Measurements from ENCODE around the gene BLOC1S1.

The BLOC1S1 gene

GRCh38 chr12:55679691-55680090, 36.2 kb upstream of the BLOC1S1 start:
- no peak for DNase-seq (ENCODE audit: low read depth)
- H3K4me3 ChIP-seq (ENCODE audit: low read depth, low read length), result no peak overlapping the region
- TF ChIP-seq CTCF (conservative IDR thresholded peaks at IDR 0.05; ENCODE audit: low read depth, low read length), result no peak

GRCh38 chr12:55681142-55682077, 34.4 kb upstream of the BLOC1S1 start:
- peak; percentile 47 for TF ChIP-seq CTCF (conservative IDR thresholded peaks at IDR 0.05; ENCODE audit: low read depth, low read length)
- no peak overlapping the region for H3K4me3 ChIP-seq (ENCODE audit: low read depth, low read length)
- peak; percentile 42 for DNase-seq (ENCODE audit: low read depth)

- TF ChIP-seq CTCF (conservative IDR thresholded peaks at IDR 0.05; ENCODE audit: low read depth, low read length), result no peak
- no peak overlapping the region for H3K4me3 ChIP-seq (ENCODE audit: low read depth, low read length)
- no peak for DNase-seq (ENCODE audit: low read depth)
These were observed 33.6 kb upstream of the BLOC1S1 start for GRCh38 chr12:55682087-55682796.

GRCh38 chr12:55683676-55684075, 32.2 kb upstream of the BLOC1S1 start:
- no peak for DNase-seq (ENCODE audit: low read depth)
- TF ChIP-seq CTCF (conservative IDR thresholded peaks at IDR 0.05; ENCODE audit: low read depth, low read length), result no peak
- no peak overlapping the region for H3K4me3 ChIP-seq (ENCODE audit: low read depth, low read length)

- H3K4me3 ChIP-seq (ENCODE audit: low read depth, low read length), result no peak overlapping the region
- DNase-seq (ENCODE audit: low read depth), result no peak
- TF ChIP-seq CTCF (conservative IDR thresholded peaks at IDR 0.05; ENCODE audit: low read depth, low read length), result no peak
These were observed 31.0 kb upstream of the BLOC1S1 start for GRCh38 chr12:55684761-55685370.

GRCh38 chr12:55685671-55686070, 30.2 kb upstream of the BLOC1S1 start:
- H3K4me3 ChIP-seq (ENCODE audit: low read depth, low read length), result no peak overlapping the region
- no peak for DNase-seq (ENCODE audit: low read depth)
- no peak for TF ChIP-seq CTCF (conservative IDR thresholded peaks at IDR 0.05; ENCODE audit: low read depth, low read length)

Measured in choroid plexus epithelial cell (primary cell).